Upper lobe of left lung (tissue), 4 donors: Measurements from ENCODE around the gene AP3M1.

Source experiments
- EP300 ChIP-seq, 4 donors: sonication (generic); formaldehyde crosslinking; IDR thresholded peaks; one replicate each; pipeline ENCODE4 v1.5.1; 2017; ENCODE audit warnings: antibody characterized with exemption in 4 of 4, control low read depth in 2 of 4
- POLR2AphosphoS5 ChIP-seq, 2 donors: sonication (generic); formaldehyde crosslinking; IDR thresholded peaks; one replicate each; pipeline ENCODE4 v1.5.1; 2017; ENCODE audit warnings: antibody characterized with exemption in 2 of 2
- TF ChIP-seq, protein P1 (sequence below), 6 experiments: fragments of 450-650 bp in 4 of 6; fragments of 200-600 bp in 2 of 6; sonication (generic) in 2 of 6; IDR thresholded peaks; one replicate each; pipeline ENCODE4 v1.5.1; 2016 to 2019; ENCODE audit warnings: antibody characterized with exemption in 6 of 6

DNA sequence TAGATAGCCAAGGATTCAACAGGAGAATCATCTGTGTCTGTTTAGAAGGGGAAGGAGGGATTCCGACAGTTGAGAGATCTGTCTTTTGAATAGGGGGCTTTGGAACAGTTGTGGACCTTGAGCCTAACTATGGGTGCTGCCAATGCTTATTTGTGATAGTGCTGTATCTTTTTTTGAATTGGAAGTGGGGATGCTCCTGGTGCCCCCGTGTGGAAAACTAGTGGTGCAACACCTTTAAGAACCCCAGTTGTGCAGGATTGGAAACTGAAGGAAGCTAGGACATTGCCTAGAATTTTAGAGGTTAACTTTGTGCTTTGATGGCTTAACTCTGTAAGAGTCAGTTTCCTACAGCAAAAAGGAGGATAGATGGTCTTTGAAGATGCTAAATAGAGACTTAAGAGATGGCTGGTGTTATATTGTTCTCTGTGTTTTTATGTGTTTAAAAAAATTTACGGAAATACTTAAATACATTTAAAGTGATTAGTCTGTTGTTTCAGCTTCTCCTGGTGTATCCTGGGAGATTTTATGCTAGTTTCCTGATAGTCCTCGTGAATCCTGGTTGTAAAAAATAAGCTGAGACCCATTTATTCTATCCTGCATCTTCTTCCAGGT lies 69.3 kb downstream of the AP3M1 start:
- TF ChIP-seq, protein P1, sequence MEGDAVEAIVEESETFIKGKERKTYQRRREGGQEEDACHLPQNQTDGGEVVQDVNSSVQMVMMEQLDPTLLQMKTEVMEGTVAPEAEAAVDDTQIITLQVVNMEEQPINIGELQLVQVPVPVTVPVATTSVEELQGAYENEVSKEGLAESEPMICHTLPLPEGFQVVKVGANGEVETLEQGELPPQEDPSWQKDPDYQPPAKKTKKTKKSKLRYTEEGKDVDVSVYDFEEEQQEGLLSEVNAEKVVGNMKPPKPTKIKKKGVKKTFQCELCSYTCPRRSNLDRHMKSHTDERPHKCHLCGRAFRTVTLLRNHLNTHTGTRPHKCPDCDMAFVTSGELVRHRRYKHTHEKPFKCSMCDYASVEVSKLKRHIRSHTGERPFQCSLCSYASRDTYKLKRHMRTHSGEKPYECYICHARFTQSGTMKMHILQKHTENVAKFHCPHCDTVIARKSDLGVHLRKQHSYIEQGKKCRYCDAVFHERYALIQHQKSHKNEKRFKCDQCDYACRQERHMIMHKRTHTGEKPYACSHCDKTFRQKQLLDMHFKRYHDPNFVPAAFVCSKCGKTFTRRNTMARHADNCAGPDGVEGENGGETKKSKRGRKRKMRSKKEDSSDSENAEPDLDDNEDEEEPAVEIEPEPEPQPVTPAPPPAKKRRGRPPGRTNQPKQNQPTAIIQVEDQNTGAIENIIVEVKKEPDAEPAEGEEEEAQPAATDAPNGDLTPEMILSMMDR (IDR thresholded peaks at IDR 0.05) = peak; percentile 43 to 64 (median 57)
- TF ChIP-seq EP300 (IDR thresholded peaks at IDR 0.05) (no peak), POLR2AphosphoS5 (IDR thresholded peaks at IDR 0.05) (no peak)
